Neural cell (in vitro differentiated cells): ENCODE measurements around the gene TMED8.
"Not testable (repeated sequence)": the region's sequence is repeated elsewhere in the genome, so short reads cannot be mapped to it uniquely, and the experiment has no call there.

Experiments
- CTCF ChIP-seq: fragments of 450-650 bp; IDR thresholded peaks from 2 replicates; pipeline ENCODE4 v1.5.1; 2014; ENCODE audit warnings: antibody characterized with exemption, mild to moderate bottlenecking, moderate library complexity; ENCODE audit not compliant: poor library complexity, severe bottlenecking
- EP300 ChIP-seq: fragments of 450-650 bp; conservative IDR thresholded peaks from 2 replicates; pipeline ENCODE4 v1.6.1; 2014; ENCODE audit warnings: antibody characterized with exemption, mild to moderate bottlenecking, moderate library complexity; ENCODE audit not compliant: poor library complexity, severe bottlenecking
- EZH2 ChIP-seq: fragments of 200-600, 300-800 bp; shearing (Covaris generic), sonication (generic); IDR thresholded peaks from 2 replicates; pipeline ENCODE4 v1.6.1; 2014; ENCODE audit warnings: antibody characterized with exemption, low read length, borderline replicate concordance, mild to moderate bottlenecking; ENCODE audit not compliant: insufficient read depth, poor library complexity, severe bottlenecking
- POLR2AphosphoS5 ChIP-seq: IDR thresholded peaks from 2 replicates; pipeline ENCODE4 v1.6.1; 2012
- RAD21 ChIP-seq: fragments of 450-650 bp; conservative IDR thresholded peaks from 2 replicates; pipeline ENCODE4 v1.6.1; 2014; ENCODE audit warnings: antibody characterized with exemption, mild to moderate bottlenecking, moderate library complexity
- SMC3 ChIP-seq: fragments of 450-650 bp; conservative IDR thresholded peaks from 2 replicates; pipeline ENCODE4 v1.6.1; 2014; ENCODE audit warnings: antibody characterized with exemption, mild to moderate bottlenecking, moderate library complexity; ENCODE audit not compliant: poor library complexity
- TAF1 ChIP-seq: IDR thresholded peaks from 2 replicates; pipeline ENCODE4 v1.6.1; 2012; ENCODE audit warnings: low read depth
- TF ChIP-seq, protein P1 (sequence below): IDR thresholded peaks from 2 replicates; pipeline ENCODE4 v1.6.1; 2012; ENCODE audit warnings: borderline replicate concordance

DNA sequence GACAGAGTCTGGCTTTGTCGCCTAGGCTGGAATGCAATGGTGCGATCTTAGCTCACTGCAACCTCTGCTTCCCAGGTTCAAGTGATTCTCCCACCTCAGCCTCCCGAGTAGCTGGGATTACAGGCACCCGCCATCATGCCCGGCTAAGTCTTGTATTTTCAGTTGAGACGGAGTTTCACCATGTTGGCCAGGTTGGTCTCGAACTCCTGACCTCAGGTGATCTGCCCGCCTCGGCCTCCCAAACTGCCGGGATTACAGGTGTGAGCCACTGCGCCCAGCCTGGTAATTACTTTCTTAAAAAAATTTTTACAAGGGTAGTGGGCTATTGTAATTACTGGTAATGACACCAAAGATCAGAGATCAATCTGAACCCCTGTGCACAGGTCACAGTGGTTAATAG is 58.1 kb downstream of the TMED8 start:
- not testable (repeated sequence) for TF ChIP-seq RAD21, SMC3, CTCF, EP300, TAF1, POLR2AphosphoS5, EZH2
- TF ChIP-seq, protein P1, sequence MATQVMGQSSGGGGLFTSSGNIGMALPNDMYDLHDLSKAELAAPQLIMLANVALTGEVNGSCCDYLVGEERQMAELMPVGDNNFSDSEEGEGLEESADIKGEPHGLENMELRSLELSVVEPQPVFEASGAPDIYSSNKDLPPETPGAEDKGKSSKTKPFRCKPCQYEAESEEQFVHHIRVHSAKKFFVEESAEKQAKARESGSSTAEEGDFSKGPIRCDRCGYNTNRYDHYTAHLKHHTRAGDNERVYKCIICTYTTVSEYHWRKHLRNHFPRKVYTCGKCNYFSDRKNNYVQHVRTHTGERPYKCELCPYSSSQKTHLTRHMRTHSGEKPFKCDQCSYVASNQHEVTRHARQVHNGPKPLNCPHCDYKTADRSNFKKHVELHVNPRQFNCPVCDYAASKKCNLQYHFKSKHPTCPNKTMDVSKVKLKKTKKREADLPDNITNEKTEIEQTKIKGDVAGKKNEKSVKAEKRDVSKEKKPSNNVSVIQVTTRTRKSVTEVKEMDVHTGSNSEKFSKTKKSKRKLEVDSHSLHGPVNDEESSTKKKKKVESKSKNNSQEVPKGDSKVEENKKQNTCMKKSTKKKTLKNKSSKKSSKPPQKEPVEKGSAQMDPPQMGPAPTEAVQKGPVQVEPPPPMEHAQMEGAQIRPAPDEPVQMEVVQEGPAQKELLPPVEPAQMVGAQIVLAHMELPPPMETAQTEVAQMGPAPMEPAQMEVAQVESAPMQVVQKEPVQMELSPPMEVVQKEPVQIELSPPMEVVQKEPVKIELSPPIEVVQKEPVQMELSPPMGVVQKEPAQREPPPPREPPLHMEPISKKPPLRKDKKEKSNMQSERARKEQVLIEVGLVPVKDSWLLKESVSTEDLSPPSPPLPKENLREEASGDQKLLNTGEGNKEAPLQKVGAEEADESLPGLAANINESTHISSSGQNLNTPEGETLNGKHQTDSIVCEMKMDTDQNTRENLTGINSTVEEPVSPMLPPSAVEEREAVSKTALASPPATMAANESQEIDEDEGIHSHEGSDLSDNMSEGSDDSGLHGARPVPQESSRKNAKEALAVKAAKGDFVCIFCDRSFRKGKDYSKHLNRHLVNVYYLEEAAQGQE, result not testable (repeated sequence)
